KMS-11 (cell line): ENCODE measurements around the gene OTUD4.
"Not testable (repeated sequence)": the region's sequence is repeated elsewhere in the genome, so short reads cannot be mapped to it uniquely, and the experiment has no call there.

ENCODE experiments used
- H2AFZ ChIP-seq: fragments of 200-600 bp; sonication (generic); 2 replicates; pipeline ENCODE4 v1.6.1; 2016; ENCODE audit warnings: antibody characterized with exemption, mixed run types, low read depth
- H3K27ac ChIP-seq: fragments of 200-600 bp; sonication (generic); 2 replicates; pipeline ENCODE4 v1.6.1; 2016; ENCODE audit warnings: mild to moderate bottlenecking, mixed run types
- H3K27me3 ChIP-seq: fragments of 200-600 bp; sonication (generic); 2 replicates; pipeline ENCODE4 v1.6.1; 2017; ENCODE audit warnings: mild to moderate bottlenecking, low read depth, mixed run types, moderate library complexity; ENCODE audit not compliant: insufficient read depth
- H3K36me3 ChIP-seq: fragments of 200-600 bp; sonication (generic); 2 replicates; pipeline ENCODE4 v1.6.1; 2017; ENCODE audit warnings: mild to moderate bottlenecking, mixed run types; ENCODE audit not compliant: insufficient read depth
- H3K4me1 ChIP-seq: fragments of 200-600 bp; sonication (generic); 2 replicates; pipeline ENCODE4 v1.6.1; 2016; ENCODE audit warnings: mild to moderate bottlenecking, low read depth, mixed run types; ENCODE audit not compliant: poor library complexity, severe bottlenecking
- H3K4me2 ChIP-seq: fragments of 200-600 bp; sonication (generic); 2 replicates; pipeline ENCODE4 v1.7.0; 2016; ENCODE audit warnings: mild to moderate bottlenecking, mixed run types
- H3K4me3 ChIP-seq: fragments of 200-600 bp; sonication (generic); IDR thresholded peaks from 2 replicates; pipeline ENCODE4 v1.6.1; 2017; ENCODE audit warnings: low read depth, low read length, mixed read lengths; ENCODE audit not compliant: insufficient read depth
- H3K79me2 ChIP-seq: fragments of 200-600 bp; sonication (generic); 2 replicates; pipeline ENCODE4 v1.6.1; 2016; ENCODE audit warnings: low read depth, mixed run types; ENCODE audit not compliant: insufficient read depth
- H3K9ac ChIP-seq: fragments of 200-600 bp; sonication (generic); 2 replicates; pipeline ENCODE4 v1.6.1; 2016; ENCODE audit warnings: mild to moderate bottlenecking, mixed run types
- H4K20me1 ChIP-seq: fragments of 200-600 bp; sonication (generic); 2 replicates; pipeline ENCODE4 v1.6.1; 2016; ENCODE audit warnings: mild to moderate bottlenecking, mixed run types; ENCODE audit not compliant: insufficient read depth
- TF ChIP-seq, protein P1 (sequence below): fragments of 200-600 bp; sonication (generic); conservative IDR thresholded peaks from 2 replicates; pipeline ENCODE4 v1.6.1; 2017; ENCODE audit warnings: low read depth, mild to moderate bottlenecking, antibody characterized with exemption, low read length, moderate library complexity, mixed read lengths

The OTUD4 gene

DNA sequence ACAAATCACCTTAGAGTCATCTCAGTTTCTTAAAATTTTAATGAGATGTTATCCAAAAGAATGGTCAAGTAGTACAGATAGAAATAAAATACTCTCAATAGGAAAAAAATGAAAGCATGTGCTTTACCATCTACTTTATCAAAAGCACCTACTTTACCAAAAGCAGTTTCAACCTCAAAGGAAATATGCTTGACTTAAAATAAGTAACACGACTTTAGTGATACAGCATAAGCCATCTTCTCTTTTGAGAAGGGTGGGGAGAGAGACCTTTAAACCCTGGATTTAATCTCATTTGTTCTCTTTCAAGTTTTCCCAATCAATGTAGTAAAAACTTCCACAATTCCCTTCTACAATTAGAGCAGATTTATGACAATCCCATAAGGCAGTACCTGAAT lies 26.5 kb downstream of the OTUD4 start:
- Histone ChIP-seq H4K20me1 (no peaks in the 10 kb centered on the region), H3K27me3 (no peaks in the 10 kb centered on the region), H3K27ac (no peak overlapping the region), H3K4me3 (no peak overlapping the region), H3K4me1 (peaks cover 14% of the 10 kb centered on the region), H3K79me2 (no peaks in the 10 kb centered on the region), H3K36me3 (no peaks in the 10 kb centered on the region), H2AFZ (no peak overlapping the region), H3K9ac (no peak overlapping the region), H3K4me2 (no peak overlapping the region)
- TF ChIP-seq, protein P1, sequence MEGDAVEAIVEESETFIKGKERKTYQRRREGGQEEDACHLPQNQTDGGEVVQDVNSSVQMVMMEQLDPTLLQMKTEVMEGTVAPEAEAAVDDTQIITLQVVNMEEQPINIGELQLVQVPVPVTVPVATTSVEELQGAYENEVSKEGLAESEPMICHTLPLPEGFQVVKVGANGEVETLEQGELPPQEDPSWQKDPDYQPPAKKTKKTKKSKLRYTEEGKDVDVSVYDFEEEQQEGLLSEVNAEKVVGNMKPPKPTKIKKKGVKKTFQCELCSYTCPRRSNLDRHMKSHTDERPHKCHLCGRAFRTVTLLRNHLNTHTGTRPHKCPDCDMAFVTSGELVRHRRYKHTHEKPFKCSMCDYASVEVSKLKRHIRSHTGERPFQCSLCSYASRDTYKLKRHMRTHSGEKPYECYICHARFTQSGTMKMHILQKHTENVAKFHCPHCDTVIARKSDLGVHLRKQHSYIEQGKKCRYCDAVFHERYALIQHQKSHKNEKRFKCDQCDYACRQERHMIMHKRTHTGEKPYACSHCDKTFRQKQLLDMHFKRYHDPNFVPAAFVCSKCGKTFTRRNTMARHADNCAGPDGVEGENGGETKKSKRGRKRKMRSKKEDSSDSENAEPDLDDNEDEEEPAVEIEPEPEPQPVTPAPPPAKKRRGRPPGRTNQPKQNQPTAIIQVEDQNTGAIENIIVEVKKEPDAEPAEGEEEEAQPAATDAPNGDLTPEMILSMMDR, result no peak

DNA sequence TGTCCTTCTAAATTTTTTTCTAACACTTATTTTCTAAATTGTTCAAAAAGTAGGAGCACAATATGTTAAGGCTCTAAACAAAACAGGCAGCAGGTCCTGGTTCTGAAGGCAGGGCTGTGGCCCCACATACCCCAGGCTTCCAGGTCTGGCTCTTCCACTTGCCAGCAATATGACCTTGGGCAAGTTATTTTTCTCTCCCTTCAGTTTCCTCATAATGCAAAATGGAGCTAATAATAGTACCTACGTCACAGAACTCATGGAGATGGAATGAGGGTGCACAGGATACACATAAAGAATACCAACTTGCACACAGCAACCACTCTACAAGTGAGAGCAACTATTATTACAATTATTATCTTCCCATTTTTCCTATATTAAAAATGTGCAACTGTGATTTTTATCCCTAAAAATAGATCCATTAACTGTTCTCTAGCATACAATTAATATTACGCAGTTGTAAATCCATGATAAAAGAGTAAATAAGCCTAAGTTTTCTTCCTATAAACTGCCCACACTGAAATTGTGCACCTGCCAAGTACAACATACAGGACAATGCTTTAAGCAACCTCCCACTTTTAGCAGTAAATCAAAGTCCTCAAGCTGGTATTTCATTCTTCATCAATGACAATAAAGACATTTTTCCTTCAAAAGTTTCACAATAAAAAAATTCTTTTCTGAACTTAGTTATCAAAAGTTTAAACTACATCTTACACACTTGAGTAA lies 27.0 kb downstream of the OTUD4 start:
- Histone ChIP-seq H3K36me3 (no peaks in the 10 kb centered on the region), H3K4me1 (peaks cover 14% of the 10 kb centered on the region), H3K4me2 (no peak overlapping the region), H2AFZ (no peak overlapping the region), H3K9ac (no peak overlapping the region), H3K27me3 (no peaks in the 10 kb centered on the region), H3K79me2 (no peaks in the 10 kb centered on the region), H3K27ac (no peak overlapping the region), H3K4me3 (no peak overlapping the region), H4K20me1 (no peaks in the 10 kb centered on the region)
- TF ChIP-seq, protein P1, result no peak

DNA sequence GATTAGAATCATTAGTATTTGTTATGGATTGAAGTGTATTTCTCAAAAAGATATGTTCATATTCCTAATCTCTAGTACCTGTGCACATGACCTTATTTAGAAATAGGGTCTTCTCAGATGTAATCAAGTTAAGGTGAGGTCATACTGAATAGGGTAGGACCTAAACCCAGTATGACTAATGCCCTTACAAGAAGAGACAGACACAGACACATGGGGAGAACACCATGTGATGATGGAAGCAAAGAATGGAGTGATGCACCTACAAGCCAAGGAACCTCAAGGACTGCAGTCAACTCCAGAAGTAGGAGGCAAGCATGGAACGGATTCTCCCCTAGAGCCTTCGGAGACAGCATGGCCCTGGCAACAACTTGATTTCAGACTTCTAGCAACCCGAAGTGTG lies 31.4 kb downstream of the OTUD4 start:
- Histone ChIP-seq H3K9ac (no peak overlapping the region), H3K4me2 (no peak overlapping the region), H3K36me3 (peaks cover 18% of the 10 kb centered on the region; the same call in 1 of the 2 replicates), H3K4me1 (no peaks in the 10 kb centered on the region), H3K4me3 (no peak overlapping the region), H4K20me1 (no peaks in the 10 kb centered on the region), H3K27me3 (no peaks in the 10 kb centered on the region), H3K27ac (no peak overlapping the region), H3K79me2 (no peaks in the 10 kb centered on the region), H2AFZ (no peak overlapping the region)
- TF ChIP-seq, protein P1, result no peak

DNA sequence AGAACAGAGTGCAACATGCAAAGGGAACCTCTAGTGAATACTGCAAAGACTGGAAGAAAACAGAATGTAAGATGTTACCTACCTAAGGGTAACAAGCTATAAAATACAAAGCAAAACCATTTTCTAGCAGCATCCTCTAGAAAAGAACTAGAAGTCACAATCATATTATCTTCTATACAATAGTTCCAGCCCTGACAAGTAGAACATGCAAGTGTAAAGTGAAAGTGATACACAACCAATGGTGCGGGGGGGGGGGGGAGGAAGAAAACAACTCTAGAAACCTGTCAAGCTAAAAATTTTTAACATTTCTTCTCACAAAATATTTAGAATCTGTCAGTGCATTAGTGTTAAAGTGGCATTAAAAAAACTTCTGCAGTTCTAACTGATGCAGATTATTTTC lies 44.2 kb downstream of the OTUD4 start:
- Histone ChIP-seq H3K4me1 (peaks cover 30% of the 10 kb centered on the region), H3K36me3 (peaks cover 16% of the 10 kb centered on the region; the same call in 1 of the 2 replicates)
- H3K79me2 ChIP-seq, H3K27ac ChIP-seq, H4K20me1 ChIP-seq, H3K27me3 ChIP-seq, H3K4me3 ChIP-seq, H2AFZ ChIP-seq, H3K9ac ChIP-seq, H3K4me2 ChIP-seq: not testable (repeated sequence)

DNA sequence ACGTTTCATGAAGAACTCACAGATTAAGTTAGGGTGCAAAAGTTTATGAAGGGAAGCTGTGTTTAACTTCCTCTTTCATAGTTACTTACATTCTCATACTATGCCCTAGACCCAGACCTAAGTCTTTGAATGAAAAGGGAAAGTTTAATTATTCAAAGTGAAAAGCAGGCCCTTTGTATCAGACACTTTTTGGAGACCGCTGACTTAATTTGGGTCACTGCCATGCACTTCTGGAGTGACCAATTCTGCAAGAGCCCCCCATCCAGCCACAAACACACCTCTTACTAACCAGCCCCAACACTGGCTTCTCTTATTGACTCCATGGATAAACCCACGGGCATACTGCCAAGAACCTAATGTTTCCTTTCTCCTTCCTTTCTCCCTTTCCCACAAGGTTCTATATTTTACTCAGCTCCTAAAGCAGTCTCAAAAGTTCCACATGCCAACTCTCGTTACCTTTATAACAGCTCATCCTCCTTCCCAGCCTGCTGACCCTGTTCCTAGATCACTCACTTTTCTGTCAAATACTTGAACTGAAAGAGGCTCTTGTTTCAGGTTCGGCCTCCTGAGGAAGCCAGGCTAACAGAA lies 47.8 kb downstream of the OTUD4 start:
- no peaks in the 10 kb centered on the region for H3K27me3 ChIP-seq
- H3K4me2 ChIP-seq, result no peak overlapping the region; the same call in 1 of the 2 replicates
- no peak overlapping the region for H2AFZ ChIP-seq
- H3K9ac ChIP-seq, result no peak overlapping the region
- no peak overlapping the region for H3K4me3 ChIP-seq
- peaks cover 64% of the 10 kb centered on the region for H3K4me1 ChIP-seq
- TF ChIP-seq, protein P1, result no peak
- H4K20me1 ChIP-seq, result no peaks in the 10 kb centered on the region
- H3K79me2 ChIP-seq, result no peaks in the 10 kb centered on the region
- no peak overlapping the region for H3K27ac ChIP-seq
- H3K36me3 ChIP-seq, result no peaks in the 10 kb centered on the region; the same call in 1 of the 2 replicates
